Cerebellar nuclear complex (tissue), 1 donor: ENCODE measurements around the gene NRXN3.

Experiments
- DNase-seq, 2 experiments: peaks; one replicate each; lab custom pipeline; 2025; lab: John Stamatoyannopoulos, UW

Gene NRXN3

GRCh38 chr14:79204591-79204990 lies 1034.4 kb downstream of the NRXN3 start:
- peak in 1 of 2 experiments; percentile 2 for DNase-seq

GRCh38 chr14:79209418-79209817 lies 1039.2 kb downstream of the NRXN3 start:
- no peak for DNase-seq

- DNase-seq = no peak
Measured at GRCh38 chr14:79225815-79226214, 1055.6 kb downstream of the NRXN3 start.

GRCh38 chr14:79229383-79229909 lies 1059.3 kb downstream of the NRXN3 start:
- DNase-seq = no peak

GRCh38 chr14:79242666-79243065 lies 1072.5 kb downstream of the NRXN3 start:
- no peak for DNase-seq

- no peak for DNase-seq
Measured at GRCh38 chr14:79246173-79246572, 1076.0 kb downstream of the NRXN3 start.

- no peak for DNase-seq
Measured at GRCh38 chr14:79248126-79248525, 1078.0 kb downstream of the NRXN3 start.

GRCh38 chr14:79248771-79249170 lies 1078.6 kb downstream of the NRXN3 start:
- no peak for DNase-seq

- no peak for DNase-seq
Measured at GRCh38 chr14:79251278-79251677, 1081.1 kb downstream of the NRXN3 start.

GRCh38 chr14:79253576-79253975 lies 1083.4 kb downstream of the NRXN3 start:
- no peak for DNase-seq

- no peak for DNase-seq
Measured at GRCh38 chr14:79254069-79254775, 1084.0 kb downstream of the NRXN3 start.

- DNase-seq = no peak
Measured at GRCh38 chr14:79256380-79256779, 1086.2 kb downstream of the NRXN3 start.

- no peak for DNase-seq
Measured at GRCh38 chr14:79260406-79260805, 1090.2 kb downstream of the NRXN3 start.

- no peak for DNase-seq
Measured at GRCh38 chr14:79265366-79265946, 1095.3 kb downstream of the NRXN3 start.

- no peak for DNase-seq
Measured at GRCh38 chr14:79270361-79270760, 1100.2 kb downstream of the NRXN3 start.

GRCh38 chr14:79271122-79271521 lies 1100.9 kb downstream of the NRXN3 start:
- no peak for DNase-seq

- no peak for DNase-seq
Measured at GRCh38 chr14:79274641-79275291, 1104.6 kb downstream of the NRXN3 start.

- DNase-seq = no peak
Measured at GRCh38 chr14:79275292-79275655, 1105.1 kb downstream of the NRXN3 start.

- peak; percentile 85 to 92 for DNase-seq
Measured at GRCh38 chr14:79278286-79278797, 1108.2 kb downstream of the NRXN3 start.

GRCh38 chr14:79278798-79279644 lies 1108.8 kb downstream of the NRXN3 start:
- peak; percentile 92 to 95 for DNase-seq

GRCh38 chr14:79279645-79280597 lies 1109.7 kb downstream of the NRXN3 start:
- DNase-seq = no peak
